IPS DF 6.9 (cell line): Measurements from ENCODE around the gene MRPL11.

Experiments
- DNase-seq: peaks from one replicate; pipeline ENCODE4 v3.0.0-alpha.2; 2013; ENCODE audit warnings: low read depth, low spot score
- H3K27ac ChIP-seq: one replicate; pipeline ENCODE4 v1.5.1; 2013; ENCODE audit warnings: low read length, control low read depth
- H3K27me3 ChIP-seq: 2 replicates; pipeline ENCODE4 v1.6.1; 2013; ENCODE audit warnings: mild to moderate bottlenecking, low read length; ENCODE audit not compliant: control insufficient read depth, insufficient read depth
- H3K36me3 ChIP-seq: 2 replicates; pipeline ENCODE4 v1.6.1; 2013; ENCODE audit warnings: low read length; ENCODE audit not compliant: control insufficient read depth, insufficient read depth
- H3K4me1 ChIP-seq: 2 replicates; pipeline ENCODE4 v1.6.1; 2013; ENCODE audit warnings: low read length; ENCODE audit not compliant: control insufficient read depth, insufficient read depth
- H3K4me3 ChIP-seq: 2 replicates; pipeline ENCODE4 v1.5.1; 2013; ENCODE audit warnings: mild to moderate bottlenecking, low read length
- H3K9me3 ChIP-seq: 2 replicates; pipeline ENCODE4 v1.6.1; 2013; ENCODE audit warnings: low read length, inconsistent platforms; ENCODE audit not compliant: control insufficient read depth, insufficient read depth
- WGBS: extraction: QIAGEN DNeasy Blood & Tissue Kit; methylation state at CpG from one replicate; pipeline ENCODE4 v1.1.7; 2013; ENCODE audit warnings: mixed read lengths, missing lambda C conversion rate; ENCODE audit not compliant: insufficient read length, insufficient coverage; 5-methylcytosine and 5-hydroxymethylcytosine counted together

The MRPL11 gene

DNA sequence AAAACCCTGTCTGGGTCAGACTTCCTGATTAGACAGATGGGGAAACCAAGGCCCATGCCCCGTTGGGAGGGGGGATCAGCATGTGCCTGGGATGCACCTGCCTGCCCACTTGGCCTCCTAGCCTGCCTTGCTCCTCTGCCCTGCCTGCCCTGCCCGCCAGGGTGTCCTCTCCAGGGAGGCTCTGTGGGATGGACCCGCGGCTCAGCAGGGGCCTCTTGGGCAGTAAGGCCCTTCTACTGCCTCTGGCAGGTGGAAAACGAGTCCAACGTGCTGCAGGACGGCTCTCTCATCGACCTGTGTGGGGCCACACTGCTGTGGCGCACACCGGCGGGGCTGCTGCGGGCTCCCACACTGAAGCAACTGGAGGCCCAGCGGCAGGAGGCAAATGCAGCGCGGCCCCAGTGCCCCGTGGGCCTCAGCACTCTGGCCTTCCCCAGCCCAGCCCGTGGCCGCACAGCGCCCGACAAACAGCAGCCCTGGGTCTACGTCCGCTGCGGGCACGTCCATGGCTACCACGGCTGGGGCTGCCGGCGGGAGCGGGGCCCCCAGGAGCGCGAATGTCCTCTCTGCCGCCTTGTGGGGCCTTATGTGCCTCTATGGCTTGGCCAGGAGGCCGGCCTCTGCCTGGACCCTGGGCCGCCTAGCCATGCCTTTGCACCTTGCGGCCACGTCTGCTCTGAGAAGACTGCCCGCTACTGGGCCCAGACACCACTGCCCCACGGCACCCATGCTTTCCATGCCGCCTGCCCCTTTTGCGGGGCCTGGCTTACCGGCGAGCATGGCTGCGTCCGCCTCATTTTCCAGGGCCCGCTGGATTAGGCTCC is 36.9 kb upstream of the MRPL11 start:
- no peak for DNase-seq
- Histone ChIP-seq H3K27me3 (no peaks in the 10 kb centered on the region), H3K36me3 (peaks cover 13% of the 10 kb centered on the region), H3K4me3 (no peak overlapping the region), H3K27ac (no peak overlapping the region), H3K4me1 (peaks cover 2% of the 10 kb centered on the region), H3K9me3 (no peaks in the 10 kb centered on the region)
- WGBS = no CpG with 5 or more reads among the region's 44 CpGs

DNA sequence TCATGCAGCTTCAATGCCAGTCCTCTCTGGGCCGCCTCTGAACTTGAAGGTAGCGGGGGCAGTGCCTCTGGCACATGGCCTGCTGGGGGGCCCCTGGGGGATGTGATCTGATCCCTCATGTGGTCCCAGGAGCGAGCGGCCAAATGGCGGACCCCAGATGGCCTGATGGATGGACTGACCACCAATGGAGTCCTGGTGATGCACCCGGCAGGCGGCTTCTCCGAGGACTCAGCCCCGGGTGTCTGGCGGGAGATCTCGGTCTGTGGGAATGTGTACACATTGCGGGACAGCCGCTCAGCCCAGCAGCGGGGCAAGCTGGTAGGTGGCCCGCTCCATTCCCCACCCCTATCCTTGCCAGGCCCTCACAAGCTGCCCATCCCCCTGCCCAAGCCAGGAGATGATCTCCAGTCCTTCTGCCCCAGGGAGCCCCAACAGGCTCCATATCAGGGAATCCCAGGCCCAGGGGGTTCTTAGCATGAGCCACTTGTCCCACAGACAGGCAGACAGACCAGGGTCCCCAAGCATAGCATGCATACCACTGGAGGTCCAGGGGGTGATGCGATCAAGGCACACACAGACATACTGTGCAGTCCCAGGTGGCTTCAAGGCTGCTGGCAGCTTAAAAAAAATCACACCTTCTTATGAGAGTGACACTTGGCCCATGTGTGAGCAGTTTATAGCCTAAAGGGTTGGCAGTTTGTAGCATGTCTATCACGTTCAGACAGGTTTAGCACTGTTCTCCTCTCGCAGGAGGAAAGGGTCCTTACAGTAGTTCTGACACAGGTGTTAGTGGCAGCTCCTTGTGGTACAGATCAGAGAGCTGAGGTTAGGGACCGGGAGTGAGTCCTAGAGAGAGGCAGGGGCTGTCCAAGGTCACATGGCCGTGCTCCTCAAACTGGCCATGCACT is 35.2 kb upstream of the MRPL11 start:
- DNase-seq = no peak
- WGBS = no CpG with 5 or more reads among the region's 20 CpGs

DNA sequence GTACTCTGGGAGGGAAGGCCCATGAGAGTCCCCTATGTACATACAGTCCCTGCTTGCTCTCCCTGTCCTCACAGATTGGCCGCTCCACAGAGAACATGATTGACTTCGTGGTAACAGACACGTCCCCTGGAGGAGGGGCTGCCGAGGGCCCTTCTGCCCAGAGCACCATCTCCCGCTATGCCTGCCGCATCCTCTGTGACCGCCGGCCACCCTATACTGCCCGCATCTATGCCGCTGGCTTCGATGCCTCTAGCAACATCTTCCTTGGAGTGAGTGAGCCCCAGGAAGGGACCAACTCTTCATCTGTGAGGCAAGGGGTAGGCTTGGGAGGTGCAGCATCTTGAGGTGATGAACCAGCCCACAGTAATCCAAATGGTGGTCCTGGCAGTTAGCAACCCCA is 34.5 kb upstream of the MRPL11 start:
- WGBS = no CpG with 5 or more reads among the region's 11 CpGs
- Histone ChIP-seq H3K4me3 (no peak overlapping the region), H3K4me1 (peaks cover 2% of the 10 kb centered on the region; the same call in 1 of the 2 replicates), H3K9me3 (no peaks in the 10 kb centered on the region), H3K36me3 (peaks cover 13% of the 10 kb centered on the region), H3K27ac (no peak overlapping the region), H3K27me3 (no peaks in the 10 kb centered on the region)
- no peak for DNase-seq

More for the DNA sequence above, 35.2 kb upstream of the MRPL11 start:
- no peak overlapping the region for H3K27ac ChIP-seq
- H3K4me1 ChIP-seq = peaks cover 2% of the 10 kb centered on the region; the same call in 1 of the 2 replicates
- H3K4me3 ChIP-seq = no peak overlapping the region
- no peaks in the 10 kb centered on the region for H3K27me3 ChIP-seq
- H3K36me3 ChIP-seq = peaks cover 13% of the 10 kb centered on the region
- no peaks in the 10 kb centered on the region for H3K9me3 ChIP-seq

DNA sequence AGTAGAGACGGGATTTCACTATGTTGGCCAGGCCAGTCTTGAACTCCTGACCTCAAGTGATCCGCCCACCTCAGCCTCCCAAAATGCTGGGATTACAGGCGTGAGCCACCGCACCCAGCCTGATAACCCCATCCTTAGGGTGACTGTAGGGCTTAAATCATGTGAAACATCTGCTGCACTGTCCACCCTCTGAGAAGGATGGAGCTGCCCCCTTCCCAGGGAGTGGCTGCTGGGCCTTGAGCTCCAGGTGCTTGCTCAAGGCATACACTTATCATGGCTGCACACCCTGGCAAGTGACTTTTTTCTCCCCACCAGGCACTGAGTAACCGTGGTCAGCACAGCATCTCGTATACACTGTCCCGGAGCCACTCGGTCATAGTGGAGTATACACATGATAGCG is 33.4 kb upstream of the MRPL11 start:
- H3K27ac ChIP-seq = no peak overlapping the region
- no peak overlapping the region for H3K4me3 ChIP-seq
- WGBS = no CpG with 5 or more reads among the region's 9 CpGs
- no peaks in the 10 kb centered on the region for H3K9me3 ChIP-seq
- no peaks in the 10 kb centered on the region for H3K27me3 ChIP-seq
- DNase-seq = no peak
- H3K4me1 ChIP-seq = peaks cover 4% of the 10 kb centered on the region; the same call in 1 of the 2 replicates
- H3K36me3 ChIP-seq = peaks cover 13% of the 10 kb centered on the region

DNA sequence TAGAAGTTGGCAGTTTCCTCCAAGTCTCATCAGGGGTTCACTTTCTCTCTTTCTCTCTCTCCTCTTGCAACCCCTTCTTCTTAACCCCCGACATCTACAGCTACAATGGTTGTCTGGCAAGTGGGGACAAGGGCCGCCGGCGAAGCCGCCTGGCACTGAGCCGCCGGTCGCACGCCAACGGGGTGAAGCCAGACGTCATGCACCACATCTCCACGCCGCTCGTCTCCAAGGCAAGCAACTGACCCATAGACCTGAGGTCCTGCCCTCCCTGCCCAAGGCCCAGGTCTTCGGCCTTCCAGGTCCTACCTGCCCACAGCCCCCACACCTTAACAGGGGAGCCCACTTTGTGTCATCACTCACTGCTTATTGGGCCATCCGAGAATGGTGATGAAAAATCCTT is 32.5 kb upstream of the MRPL11 start:
- peaks cover 4% of the 10 kb centered on the region; the same call in 1 of the 2 replicates for H3K4me1 ChIP-seq
- H3K9me3 ChIP-seq = no peaks in the 10 kb centered on the region
- no peak overlapping the region for H3K4me3 ChIP-seq
- DNase-seq = no peak
- no CpG with 5 or more reads among the region's 16 CpGs for WGBS
- no peak overlapping the region for H3K27ac ChIP-seq
- H3K36me3 ChIP-seq = peaks cover 13% of the 10 kb centered on the region
- no peaks in the 10 kb centered on the region for H3K27me3 ChIP-seq

DNA sequence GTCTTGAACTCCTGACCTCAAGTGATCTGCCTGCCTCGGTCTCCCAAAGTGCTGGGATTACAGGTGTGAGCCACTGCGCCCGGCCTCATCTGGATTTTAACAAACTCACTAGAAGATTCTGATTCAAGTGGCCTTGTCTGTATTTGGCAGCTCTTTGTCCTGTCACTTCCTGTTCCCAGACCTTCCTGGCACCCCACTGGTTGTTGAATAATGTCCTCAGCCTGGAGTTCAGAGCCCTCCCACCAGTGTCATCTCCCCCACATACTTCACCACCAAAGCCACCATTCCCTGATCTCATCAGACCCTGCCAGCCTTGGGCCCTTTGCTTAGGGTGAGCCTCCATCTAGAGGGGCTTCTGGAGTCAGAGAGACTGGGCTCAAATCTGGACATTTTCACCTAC is 31.4 kb upstream of the MRPL11 start:
- Histone ChIP-seq H3K36me3 (peaks cover 10% of the 10 kb centered on the region), H3K27ac (no peak overlapping the region), H3K4me1 (peaks cover 7% of the 10 kb centered on the region; the same call in 1 of the 2 replicates), H3K9me3 (no peaks in the 10 kb centered on the region), H3K4me3 (no peak overlapping the region), H3K27me3 (no peaks in the 10 kb centered on the region)
- no CpG with 5 or more reads among the region's 3 CpGs for WGBS
- DNase-seq = no peak

DNA sequence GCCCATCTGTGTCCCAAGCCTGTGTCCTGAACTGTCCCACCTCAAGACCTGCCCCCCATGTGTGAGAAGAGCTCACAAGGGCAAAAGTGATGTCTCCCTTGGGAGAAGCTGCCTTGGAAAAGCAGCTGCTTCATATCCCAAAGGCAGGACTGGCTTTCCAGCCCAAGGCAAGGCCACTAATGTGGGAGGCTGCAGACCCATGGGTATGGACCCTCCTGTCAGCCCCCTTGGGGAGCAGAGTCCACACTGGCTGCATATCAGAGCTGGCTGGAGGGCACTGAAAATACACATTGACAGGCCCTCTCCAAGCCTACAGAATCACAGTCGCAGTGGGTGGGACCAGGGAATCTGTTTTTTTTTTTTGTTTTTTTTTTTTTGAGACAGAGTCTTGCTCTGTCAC is 30.8 kb upstream of the MRPL11 start:
- no CpG with 5 or more reads among the region's 1 CpG for WGBS
- no peak for DNase-seq
- peaks cover 10% of the 10 kb centered on the region for H3K36me3 ChIP-seq
- H3K9me3 ChIP-seq = no peaks in the 10 kb centered on the region
- no peaks in the 10 kb centered on the region for H3K27me3 ChIP-seq
- no peak overlapping the region for H3K4me3 ChIP-seq
- H3K4me1 ChIP-seq = peaks cover 7% of the 10 kb centered on the region; the same call in 1 of the 2 replicates
- no peak overlapping the region for H3K27ac ChIP-seq

DNA sequence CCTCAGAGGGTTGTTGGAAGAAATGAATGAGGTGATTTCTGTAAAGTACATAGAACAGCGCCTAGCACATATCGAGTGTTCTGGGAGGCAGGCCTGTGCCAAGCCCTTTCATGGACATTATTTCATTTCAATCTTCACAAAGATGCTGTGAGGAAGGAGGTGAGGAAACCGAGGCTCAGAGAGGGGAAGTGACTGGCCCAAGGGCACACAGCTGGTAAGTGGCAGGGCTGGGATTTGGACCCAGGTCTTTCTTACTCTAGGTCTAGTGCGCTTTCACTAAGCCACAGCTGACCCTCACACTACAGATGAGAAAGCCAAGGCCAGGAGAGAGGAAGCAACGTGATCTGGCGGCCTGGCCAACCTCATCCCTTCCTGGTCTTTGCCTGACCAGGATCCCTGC is 30.0 kb upstream of the MRPL11 start:
- no peaks in the 10 kb centered on the region for H3K9me3 ChIP-seq
- DNase-seq = no peak
- peaks cover 4% of the 10 kb centered on the region for H3K36me3 ChIP-seq
- H3K4me1 ChIP-seq = peaks cover 7% of the 10 kb centered on the region; the same call in 1 of the 2 replicates
- no peak overlapping the region for H3K27ac ChIP-seq
- no peak overlapping the region for H3K4me3 ChIP-seq
- H3K27me3 ChIP-seq = no peaks in the 10 kb centered on the region
- no CpG with 5 or more reads among the region's 6 CpGs for WGBS

DNA sequence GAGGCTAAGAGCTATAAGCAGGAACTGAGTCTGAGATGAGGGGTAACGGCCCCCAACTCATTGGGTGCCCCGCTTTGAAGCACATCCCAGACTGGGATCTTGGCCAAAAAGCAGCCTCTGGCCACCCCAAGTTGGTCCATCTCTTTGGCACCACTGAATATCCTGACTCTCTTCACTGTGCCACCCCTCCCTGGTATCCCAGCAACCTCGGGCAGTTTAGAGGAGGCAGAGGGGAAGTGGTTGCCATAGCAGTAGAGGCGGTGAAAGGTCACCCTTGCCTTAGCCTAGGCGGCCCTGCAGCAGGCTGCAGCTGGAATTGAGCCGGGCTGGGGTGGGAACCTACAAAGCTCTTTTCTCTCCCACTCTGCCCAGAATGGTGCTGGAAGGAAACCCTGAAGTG is 29.1 kb upstream of the MRPL11 start:
- Histone ChIP-seq H3K9me3 (no peaks in the 10 kb centered on the region), H3K4me3 (no peak overlapping the region; the same call in 1 of the 2 replicates), H3K27ac (no peak overlapping the region), H3K36me3 (peaks cover 4% of the 10 kb centered on the region), H3K27me3 (no peaks in the 10 kb centered on the region), H3K4me1 (peaks cover 7% of the 10 kb centered on the region; the same call in 1 of the 2 replicates)
- no peak for DNase-seq
- no CpG with 5 or more reads among the region's 6 CpGs for WGBS

DNA sequence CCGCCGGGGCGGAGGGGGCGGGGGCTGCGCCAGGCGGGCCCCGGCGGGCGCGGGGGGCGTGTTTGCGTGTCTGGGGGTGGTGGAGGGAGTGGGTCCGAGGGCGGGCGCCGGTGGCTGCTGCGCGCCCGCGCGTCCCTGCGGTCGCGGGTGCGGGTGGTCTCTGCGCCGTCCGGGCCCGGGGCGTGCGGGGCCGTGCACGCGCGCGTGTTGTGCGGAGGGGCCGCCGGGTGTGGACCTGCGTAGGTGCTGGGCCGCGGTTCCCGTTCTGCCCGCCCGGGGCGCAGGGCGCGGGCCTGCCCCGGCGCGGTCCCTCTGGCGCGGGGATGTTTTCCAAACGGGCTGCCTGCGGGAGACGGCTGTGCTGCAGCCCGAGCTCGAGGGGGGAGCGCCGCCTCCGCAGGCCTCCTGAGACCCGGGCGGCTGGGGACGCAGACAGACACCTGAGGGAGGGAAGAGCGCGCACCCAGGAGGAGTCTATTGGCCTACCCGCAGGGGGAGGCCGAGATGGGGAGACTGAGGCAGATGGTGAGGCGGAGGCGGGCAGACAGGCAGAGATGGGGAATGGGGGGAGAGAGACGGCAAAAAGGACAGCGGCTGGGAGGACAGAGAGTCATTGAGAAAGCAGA is 28.5 kb upstream of the MRPL11 start:
- no peak for DNase-seq
- no peaks in the 10 kb centered on the region; the same call in 1 of the 2 replicates for H3K36me3 ChIP-seq
- H3K27ac ChIP-seq = no peak overlapping the region
- no CpG with 5 or more reads among the region's 72 CpGs for WGBS
- peaks cover 7% of the 10 kb centered on the region; the same call in 1 of the 2 replicates for H3K4me1 ChIP-seq
- H3K4me3 ChIP-seq = peak overlapping the region; percentile 82; the same call in 1 of the 2 replicates
- H3K9me3 ChIP-seq = no peaks in the 10 kb centered on the region
- H3K27me3 ChIP-seq = no peaks in the 10 kb centered on the region
